Suprapubic skin (tissue), 3 donors: ENCODE results near the gene HEY2.

Source experiments
- CTCF ChIP-seq, 2 donors: fragments of 200-600 bp in 1 of 2; fragments of 450-650 bp in 1 of 2; sonication (generic) in 1 of 2; IDR thresholded peaks; one replicate each; pipeline ENCODE4 v1.5.1; 2016 to 2019; ENCODE audit warnings: antibody characterized with exemption in 2 of 2, mild to moderate bottlenecking in 1 of 2, moderate library complexity in 1 of 2
- POLR2A ChIP-seq, 2 donors: fragments of 450-650 bp; IDR thresholded peaks; one replicate each; pipeline ENCODE4 v1.6.1; 2017; ENCODE audit warnings: antibody characterized with exemption in 2 of 2, mild to moderate bottlenecking in 2 of 2, moderate library complexity in 2 of 2

GRCh38 chr6:125789576-125790357 lies 40.3 kb downstream of the HEY2 start:
- TF ChIP-seq POLR2A (IDR thresholded peaks at IDR 0.05) (no peak), CTCF (IDR thresholded peaks at IDR 0.05) (no peak)
